ENCODE measurements around the gene PLCG1.

PLCG1 gene

GRCh38 chr20:41179961-41180360 lies 42.6 kb downstream of the PLCG1 start:
- no peak for DNase-seq (ENCODE audit: low read depth)

- DNase-seq (ENCODE audit: low read depth), result no peak
Observed at GRCh38 chr20:41180599-41181333, 43.4 kb downstream of the PLCG1 start.

GRCh38 chr20:41181567-41181966 lies 44.2 kb downstream of the PLCG1 start:
- no peak for DNase-seq (ENCODE audit: low read depth)

GRCh38 chr20:41182296-41183212 lies 45.2 kb downstream of the PLCG1 start:
- no peak for DNase-seq (ENCODE audit: low read depth)

GRCh38 chr20:41183391-41183790 lies 46.0 kb downstream of the PLCG1 start:
- DNase-seq (ENCODE audit: low read depth), result no peak

- DNase-seq (ENCODE audit: low read depth), result no peak
Observed at GRCh38 chr20:41183831-41184230, 46.5 kb downstream of the PLCG1 start.

- no peak for DNase-seq (ENCODE audit: low read depth)
Observed at GRCh38 chr20:41185013-41185757, 47.8 kb downstream of the PLCG1 start.

- DNase-seq (ENCODE audit: low read depth), result no peak
Observed at GRCh38 chr20:41187668-41188067, 50.3 kb downstream of the PLCG1 start.

- DNase-seq (ENCODE audit: low read depth), result no peak
Observed at GRCh38 chr20:41191562-41192500, 54.5 kb downstream of the PLCG1 start.

GRCh38 chr20:41192575-41192974 lies 55.2 kb downstream of the PLCG1 start:
- no peak for DNase-seq (ENCODE audit: low read depth)

- DNase-seq (ENCODE audit: low read depth), result no peak
Observed at GRCh38 chr20:41196653-41197225, 59.4 kb downstream of the PLCG1 start.

GRCh38 chr20:41198443-41198842 lies 61.1 kb downstream of the PLCG1 start:
- no peak for DNase-seq (ENCODE audit: low read depth)

- DNase-seq (ENCODE audit: low read depth), result no peak
Observed at GRCh38 chr20:41200446-41201202, 63.3 kb downstream of the PLCG1 start.

- no peak for DNase-seq (ENCODE audit: low read depth)
Observed at GRCh38 chr20:41201760-41202159, 64.4 kb downstream of the PLCG1 start.

- no peak for DNase-seq (ENCODE audit: low read depth)
Observed at GRCh38 chr20:41202426-41202825, 65.1 kb downstream of the PLCG1 start.

GRCh38 chr20:41203660-41204059 lies 66.3 kb downstream of the PLCG1 start:
- DNase-seq (ENCODE audit: low read depth), result no peak

GRCh38 chr20:41204304-41205265 lies 67.2 kb downstream of the PLCG1 start:
- DNase-seq (ENCODE audit: low read depth), result no peak

- no peak for DNase-seq (ENCODE audit: low read depth)
Observed at GRCh38 chr20:41205313-41205712, 68.0 kb downstream of the PLCG1 start.
